K562 (cell line): ENCODE data around the gene MICALL2. TPM values are rescaled to one million over a fixed set of nuclear protein-coding genes. Genes with fewer than 3 reads are reported as not detected.

Experiments used
- ATAC-seq: fragments of 200-7000 bp; cut with Tn5 transposase; 3 replicates; pipeline ENCODE4 v1.9.1; 2020; ENCODE audit warnings: moderate library complexity
- BruUV-seq: library from RNA; stranded (reverse); fragments of 400-500 nt; replicated peaks from 2 replicates; lab custom pipeline; 2021; lab: Mats Ljungman, UMichigan
- CTCF ChIA-PET: fragments of 300-600 bp; formaldehyde crosslinking; extraction: SDS; loops from one replicate; lab custom pipeline; 2021; ENCODE audit warnings: low intra/inter-chr PET ratio; lab: Yijun Ruan, JAX
- POLR2A ChIA-PET: fragments of 300-600, 350-650 bp; sonication (Branson Sonifier 250); formaldehyde crosslinking; extraction: SDS; loops from one replicate; lab custom pipeline; 2021; ENCODE audit warnings: antibody characterized with exemption, inconsistent platforms; lab: Yijun Ruan, JAX
- DNase-seq, 4 experiments: peaks; one replicate each; pipeline versions ENCODE4 v3.0.0 to v3.0.0-alpha.2; 2011 to 2018; ENCODE audit warnings: low spot score in 3 of 4, mixed read lengths in 3 of 4; ENCODE audit errors: extremely low read depth in 1 of 4
- FAIRE-seq: peaks from 2 replicates; lab custom pipeline; 2011; peaks lifted over from hg19 to GRCh38; lab: Jason Lieb, UNC
- H2AFZ ChIP-seq: 2 replicates; pipeline ENCODE4 v1.6.0; 2011; ENCODE audit warnings: low read depth, low read length, control low read depth, inconsistent platforms
- H3K27ac ChIP-seq: fragments of 200-600 bp; 3 replicates; pipeline ENCODE4 v1.8.0; 2011; ENCODE audit warnings: low read depth, mild to moderate bottlenecking, control low read depth, inconsistent platforms, low read length, moderate library complexity, mixed read lengths; ENCODE audit errors: extremely low read depth
- H3K27me3 ChIP-seq, 2 experiments: fragments of 300-600 bp in 1 of 2; 2 replicates in 1 of 2; 3 replicates in 1 of 2; pipeline versions ENCODE4 v1.6.0 to v1.8.0; 2011; ENCODE audit warnings: inconsistent platforms in 2 of 2, low read length in 2 of 2, mild to moderate bottlenecking in 1 of 2, mixed read lengths in 1 of 2, moderate library complexity in 1 of 2; ENCODE audit not compliant: control insufficient read depth in 2 of 2, insufficient read depth in 2 of 2
- H3K36me3 ChIP-seq: fragments of 300-600 bp; 3 replicates; pipeline ENCODE4 v1.8.0; 2011; ENCODE audit warnings: mild to moderate bottlenecking, low read length, inconsistent platforms; ENCODE audit not compliant: control insufficient read depth, insufficient read depth
- H3K4me1 ChIP-seq, 2 experiments: fragments of 200-600 bp in 1 of 2; replicated peaks in 1 of 2; 2 replicates in 1 of 2; 3 replicates in 1 of 2; pipeline versions ENCODE4 v1.5.1 to v1.8.0; 2011; ENCODE audit warnings: inconsistent platforms in 2 of 2, low read length in 2 of 2, mild to moderate bottlenecking in 1 of 2, mixed read lengths in 1 of 2, moderate library complexity in 1 of 2; ENCODE audit not compliant: control insufficient read depth in 2 of 2, insufficient read depth in 2 of 2
- H3K4me2 ChIP-seq: 2 replicates; pipeline ENCODE4 v1.6.1; 2011; ENCODE audit warnings: low read length, control low read depth, inconsistent platforms, mixed read lengths; ENCODE audit not compliant: insufficient read depth
- H3K4me3 ChIP-seq: fragments of 200-600 bp; sonication (generic), shearing (Covaris generic); 2 replicates; pipeline ENCODE4 v1.5.1; 2016; ENCODE audit warnings: control low read depth, inconsistent platforms
- H3K79me2 ChIP-seq: fragments of 200-600 bp; 3 replicates; pipeline ENCODE4 v1.8.0; 2011; ENCODE audit warnings: low read length, inconsistent platforms; ENCODE audit not compliant: control insufficient read depth, insufficient read depth
- H3K9ac ChIP-seq, 2 experiments: 2 replicates each; pipeline versions ENCODE4 v1.6.0 to v1.6.1; 2011; ENCODE audit warnings: low read depth in 2 of 2, low read length in 2 of 2, control low read depth in 1 of 2, inconsistent platforms in 1 of 2, mild to moderate bottlenecking in 1 of 2, mixed read lengths in 1 of 2; ENCODE audit not compliant: insufficient read depth in 1 of 2
- H3K9me1 ChIP-seq: one replicate; pipeline ENCODE4 v1.6.0; 2011; ENCODE audit warnings: inconsistent platforms, mild to moderate bottlenecking, low read length, moderate library complexity; ENCODE audit not compliant: control insufficient read depth, insufficient read depth
- H3K9me3 ChIP-seq: replicated peaks from 2 replicates; pipeline ENCODE4 v1.5.1; 2011; ENCODE audit warnings: low read depth, low read length, inconsistent platforms; ENCODE audit not compliant: control insufficient read depth, insufficient read depth
- H4K20me1 ChIP-seq: replicated peaks from 2 replicates; pipeline ENCODE4 v1.6.1; 2011; ENCODE audit warnings: low read length, inconsistent platforms, mixed read lengths; ENCODE audit not compliant: control insufficient read depth, insufficient read depth
- ARID3B ChIP-seq: fragments of 250-450 bp; sonication (Bioruptor Pico); IDR thresholded peaks from 2 replicates; pipeline ENCODE4 v1.4.0; 2020; ENCODE audit warnings: borderline replicate concordance
- FIP1L1 ChIP-seq: fragments of 200-400 bp; formaldehyde crosslinking; IDR thresholded peaks from 2 replicates; pipeline ENCODE4 v1.6.1; 2018; ENCODE audit warnings: mild to moderate bottlenecking, low read depth, low read length; ENCODE audit not compliant: poor library complexity, severe bottlenecking
- POLR2G ChIP-seq: fragments of 200-400 bp; formaldehyde crosslinking; IDR thresholded peaks from 2 replicates; pipeline ENCODE4 v1.6.1; 2017; ENCODE audit warnings: low read depth, mild to moderate bottlenecking, antibody characterized with exemption, low read length, moderate library complexity
- ZBTB1 ChIP-seq: sonication (generic); formaldehyde crosslinking; IDR thresholded peaks from 2 replicates; pipeline ENCODE4 v1.8.1; 2023; ENCODE audit warnings: missing genetic modification reagents, low read depth, mild to moderate bottlenecking, borderline replicate concordance
- WGBS: fragments of 100-300 bp; shearing (Covaris generic); methylation state at CpG from one replicate; pipeline ENCODE4 v1.1.6; 2016; ENCODE audit warnings: low coverage, mixed read lengths; ENCODE audit not compliant: insufficient coverage; ENCODE audit errors: missing lambda C conversion rate; 5-methylcytosine and 5-hydroxymethylcytosine counted together
- in situ Hi-C: fragments of 300-500 bp; cut with MboI; formaldehyde crosslinking; loops from 4 replicates; pipeline ENCODE4 v1.15.0; 2018; ENCODE audit warnings: inconsistent platforms, mixed read lengths
- intact Hi-C: fragments of 100-400 bp; cut with micrococcal nuclease; formaldehyde crosslinking; loops from 2 replicates; pipeline ENCODE4 v1.14.2; 2022
- polyA plus RNA-seq, 8 experiments: library from polyadenylated mRNA; depleted of rRNA in 4 of 8; stranded (reverse) in 5 of 8; unstranded in 3 of 8; fragments of >200 nt; fragmentation: Nextera tagmentation in 2 of 8; fragmentation: Illumina TruSeq in 1 of 8; extraction: Ambion mirVana in 2 of 8; extraction: Trizol in 1 of 8; gene quantifications; 2 replicates each; pipeline versions ENCODE4 v1.2.1 to v1.2.3, GENCODE V29; 2011 to 2014; ENCODE audit warnings: inconsistent platforms in 1 of 8, missing spikeins in 1 of 8
- total RNA-seq, 7 experiments: library from RNA; depleted of rRNA in 6 of 7; stranded (reverse); fragments of >200 nt in 6 of 7; fragmentation: Illumina TruSeq in 2 of 7; extraction: Trizol in 2 of 7; gene quantifications; 2 replicates each; pipeline versions ENCODE4 v1.2.1 to v1.2.3, GENCODE V29; 2011 to 2021; ENCODE audit warnings: low replicate concordance in 1 of 7

Gene MICALL2
- total and polyA plus RNA-seq, 9 of the 15 experiments (the other 6 are each of a cell fraction or from before 2014, with no cell fraction given): 1.8 to 103 (median 17.0) TPM

- no peak for TF ChIP-seq ARID3B (CRISPR knock-in tag)
Observed at GRCh38 chr7:1445341-1445740, 13.9 kb downstream of the MICALL2 start (continued).

- TF ChIP-seq FIP1L1 (peak; percentile 45), POLR2G (0 out of 2 replicates have a peak, but pooled peaks have one; percentile 0), ZBTB1 (no peak)
- no peak for FAIRE-seq
- Histone ChIP-seq H3K4me1 (peaks cover 0 to 76% of the 10 kb centered on the region in 2 experiments; a peak in 2 of 5 replicates), H3K9ac (no peak overlapping the region), H3K36me3 (peaks cover 75% of the 10 kb centered on the region; the same call in 2 of the 3 replicates), H3K4me2 (no peak overlapping the region), H4K20me1 (no peaks in the 10 kb centered on the region; the same call in 1 of the 2 replicates), H3K27me3 (no peaks in the 10 kb centered on the region), H3K27ac (no peak overlapping the region), H3K9me3 (no peaks in the 10 kb centered on the region), H2AFZ (no peak overlapping the region), H3K79me2 (no peaks in the 10 kb centered on the region; the same call in 1 of the 3 replicates), H3K4me3 (no peak overlapping the region), H3K9me1 (no peaks in the 10 kb centered on the region)
- POLR2A ChIA-PET: interaction anchor here (0.6 kb wide), 1 partner anchor 23 kb away, joined by 3 read pairs; no protein-coding TSS in a partner anchor
- 94% methylated on average over 22 of the region's 24 CpGs for WGBS
- DNase-seq: no peak
- intact Hi-C loops: no loop called here
- BruUV-seq: no TSS peak
- in situ Hi-C loops: no loop called here
- CTCF ChIA-PET: no interaction called here
- no peak for ATAC-seq
Observed at GRCh38 chr7:1444925-1445322, 14.3 kb downstream of the MICALL2 start.
